Heart left ventricle (tissue), 13 donors: ENCODE data around the gene ABCC9.

ENCODE experiments used
- POLR2A ChIP-seq, 2 donors: fragments of 450-650 bp; IDR thresholded peaks; one replicate each; pipeline ENCODE4 v1.6.1; 2017; ENCODE audit warnings: antibody characterized with exemption in 2 of 2, mild to moderate bottlenecking in 2 of 2, moderate library complexity in 2 of 2
- TF ChIP-seq, protein P1 (sequence below), 12 donors: fragments of 200-600 bp; sonication (generic) in 4 of 12; IDR thresholded peaks; one replicate each; pipeline versions ENCODE4 v1.5.0 to v1.8.0; 2018 to 2022; ENCODE audit warnings: antibody characterized with exemption in 12 of 12, mild to moderate bottlenecking in 5 of 12
- donor health status: ischemic (EF 13 %, LVEDD 7.1; RV severe dilation, severe dysfunction).
- donor health status: DM: no; HTN: yes; CAD: no.
- donor health status: DM: no; HTN: no; CAD: no.
- donor health status: ischemic (EF 25% LVEDD 6.9; RV normal size, moderate dysfunction).
- donor health status: ischemic (EF 25% LVEDD 5.7; RV mildly dilated, moderate dysfunction).
- donor health status: ischemic (EF 35%, LVEDD 5.7; RV mildly dilated, moderate dysfunction).
- donor health status: nonischemic (EF 11% LVEDD 7.7; RV severe dilation, severe dysfunction).
- donor health status: DM: yes; HTN: yes; CAD: no.
- donor health status: PGD.
- donor health status: ischemic (EF 29% LVEDD 5.4; RV normal size, mild dysfunction).
- donor health status: nonischemic (EF 23%, LVEDD 6.1; RV moderate dilation, normal function).

DNA sequence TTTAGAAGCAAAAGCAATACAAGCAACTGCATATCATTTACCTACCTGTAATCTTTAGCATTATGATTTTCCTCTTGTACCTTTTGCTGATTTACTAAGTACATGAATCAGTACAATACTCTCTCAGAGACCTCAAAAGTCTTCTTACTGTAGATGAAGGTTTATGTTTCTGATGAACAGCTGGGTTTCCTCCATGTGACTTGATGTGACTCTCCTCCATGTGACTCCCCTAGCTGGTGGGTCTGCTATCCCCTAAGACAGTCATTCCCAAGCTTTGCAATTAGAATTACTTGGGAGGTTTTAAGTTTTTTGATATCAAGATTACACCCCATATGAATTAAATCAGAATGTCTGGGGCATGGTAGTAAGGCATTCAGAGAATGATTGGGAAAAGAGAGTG lies 32.0 kb upstream of the ABCC9 start:
- TF ChIP-seq, protein P1, sequence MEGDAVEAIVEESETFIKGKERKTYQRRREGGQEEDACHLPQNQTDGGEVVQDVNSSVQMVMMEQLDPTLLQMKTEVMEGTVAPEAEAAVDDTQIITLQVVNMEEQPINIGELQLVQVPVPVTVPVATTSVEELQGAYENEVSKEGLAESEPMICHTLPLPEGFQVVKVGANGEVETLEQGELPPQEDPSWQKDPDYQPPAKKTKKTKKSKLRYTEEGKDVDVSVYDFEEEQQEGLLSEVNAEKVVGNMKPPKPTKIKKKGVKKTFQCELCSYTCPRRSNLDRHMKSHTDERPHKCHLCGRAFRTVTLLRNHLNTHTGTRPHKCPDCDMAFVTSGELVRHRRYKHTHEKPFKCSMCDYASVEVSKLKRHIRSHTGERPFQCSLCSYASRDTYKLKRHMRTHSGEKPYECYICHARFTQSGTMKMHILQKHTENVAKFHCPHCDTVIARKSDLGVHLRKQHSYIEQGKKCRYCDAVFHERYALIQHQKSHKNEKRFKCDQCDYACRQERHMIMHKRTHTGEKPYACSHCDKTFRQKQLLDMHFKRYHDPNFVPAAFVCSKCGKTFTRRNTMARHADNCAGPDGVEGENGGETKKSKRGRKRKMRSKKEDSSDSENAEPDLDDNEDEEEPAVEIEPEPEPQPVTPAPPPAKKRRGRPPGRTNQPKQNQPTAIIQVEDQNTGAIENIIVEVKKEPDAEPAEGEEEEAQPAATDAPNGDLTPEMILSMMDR (IDR thresholded peaks at IDR 0.05) = no peak
- no peak for TF ChIP-seq POLR2A (IDR thresholded peaks at IDR 0.05)
